Type B pancreatic cell (in vitro differentiated cells): ENCODE measurements around the gene ZSWIM9. TPM values are rescaled to one million over a fixed set of nuclear protein-coding genes. Genes with fewer than 3 reads are reported as not detected.
A peak's percentile ranks its signal among the peaks of the same experiment; 100 is the strongest.

Experiments used
- DNase-seq: peaks from one replicate; pipeline ENCODE4 v3.0.0; 2021; ENCODE audit warnings: mixed read lengths; ENCODE audit not compliant: unreplicated experiment; ENCODE audit errors: extremely low spot score
- H3K27ac Mint-ChIP-seq: 2 replicates; pipeline ENCODE4 v1.8.0; 2021; ENCODE audit warnings: mild to moderate bottlenecking, mixed read lengths
- H3K27me3 Mint-ChIP-seq: 2 replicates; pipeline ENCODE4 v1.8.0; 2021; ENCODE audit warnings: mixed read lengths
- H3K36me3 Mint-ChIP-seq: 2 replicates; pipeline ENCODE4 v1.8.0; 2021; ENCODE audit warnings: mixed read lengths
- H3K4me1 Mint-ChIP-seq: one replicate; pipeline ENCODE4 v1.8.0; 2021; ENCODE audit warnings: mixed read lengths; ENCODE audit not compliant: unreplicated experiment
- H3K4me3 Mint-ChIP-seq: 2 replicates; pipeline ENCODE4 v1.8.0; 2021; ENCODE audit warnings: mild to moderate bottlenecking, mixed read lengths
- H3K9me3 Mint-ChIP-seq: 2 replicates; pipeline ENCODE4 v1.8.0; 2021; ENCODE audit warnings: mixed read lengths
- long read RNA-seq: library from polyadenylated mRNA; unstranded; transcript quantifications from one replicate; pipeline ENCODE4 v2.0.0, GENCODE V29; 2020
- total RNA-seq: library from RNA; stranded (reverse); gene quantifications from 2 replicates; pipeline ENCODE4 v1.2.1, GENCODE V29; 2021; ENCODE audit warnings: low replicate concordance
- TF ChIP-seq, protein P1 (sequence below): fragments of 200-600 bp; sonication (generic); conservative IDR thresholded peaks from 2 replicates; pipeline ENCODE4 v1.5.0; 2021; ENCODE audit warnings: antibody characterized with exemption, mild to moderate bottlenecking

The ZSWIM9 gene
- total RNA-seq: 6.7 and 10.7 TPM in 2 replicates
- long read RNA-seq, partial matches to known transcripts: 0 of 1 reads
- long read RNA-seq, other reads (novel, unspliced or antisense): 1 of 1 reads

DNA sequence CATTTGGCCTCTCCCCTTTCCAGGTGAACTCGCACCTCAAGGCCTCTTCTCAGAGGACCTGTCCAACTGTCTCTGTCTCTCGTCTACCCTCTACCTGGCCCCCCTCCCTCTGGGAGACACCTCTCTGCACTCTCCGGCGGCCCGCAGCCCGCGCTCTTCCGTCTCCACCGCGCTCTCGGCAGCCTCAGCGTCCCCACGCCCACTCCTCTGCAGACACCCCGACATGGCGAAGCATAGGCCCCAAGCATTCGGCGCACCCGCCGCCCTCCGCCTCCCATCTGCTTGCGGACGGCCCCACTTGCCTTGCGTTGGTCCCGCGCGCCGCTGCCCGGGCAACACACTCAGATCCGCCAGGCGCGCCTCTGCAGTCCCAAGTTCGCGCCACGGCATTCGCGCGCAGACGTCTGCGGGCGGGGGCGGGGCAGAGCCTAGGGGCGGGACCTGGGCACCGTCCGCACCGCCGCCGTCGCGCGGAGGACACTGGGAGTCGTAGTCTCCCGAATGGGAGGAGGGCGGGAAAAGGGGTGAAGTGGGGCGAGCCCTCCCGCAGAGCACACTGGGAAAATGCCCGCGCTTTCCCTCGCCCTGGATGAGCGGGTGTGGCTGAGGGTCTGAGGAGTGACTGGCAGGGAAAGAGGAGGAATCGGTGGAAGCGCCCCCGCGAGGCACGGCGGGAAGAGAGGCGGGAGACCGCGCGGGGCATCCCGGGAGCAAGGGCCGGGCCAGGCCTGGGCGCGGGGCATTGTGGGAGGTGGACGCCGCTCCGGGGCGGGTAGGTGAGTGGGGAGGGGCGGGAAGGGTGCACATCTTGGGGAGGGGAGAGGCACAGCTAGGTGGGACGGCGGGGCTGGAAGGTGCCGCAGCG is at the start of gene ZSWIM9, which contains the start of gene LIG1:
Gene ZSWIM9 (plus strand): TSS at position 742 of the 865 bp plus-strand sequence. CDS start 1,123 bp downstream, outside the sequence.
Gene LIG1 (minus strand): TSS at position 406 of the 865 bp plus-strand sequence. CDS start 4,778 bp downstream, outside the sequence.
- Mint-ChIP-seq H3K9me3 (no peaks in the 10 kb centered on the region), H3K27me3 (no peaks in the 10 kb centered on the region), H3K36me3 (peaks cover 12% of the 10 kb centered on the region), H3K4me1 (peaks cover 15% of the 10 kb centered on the region), H3K4me3 (peak within 1 kb of the TSS; percentile 99), H3K27ac (peak within 1 kb of the TSS; percentile 96)
- DNase-seq: peak; percentile 95
- TF ChIP-seq, protein P1, sequence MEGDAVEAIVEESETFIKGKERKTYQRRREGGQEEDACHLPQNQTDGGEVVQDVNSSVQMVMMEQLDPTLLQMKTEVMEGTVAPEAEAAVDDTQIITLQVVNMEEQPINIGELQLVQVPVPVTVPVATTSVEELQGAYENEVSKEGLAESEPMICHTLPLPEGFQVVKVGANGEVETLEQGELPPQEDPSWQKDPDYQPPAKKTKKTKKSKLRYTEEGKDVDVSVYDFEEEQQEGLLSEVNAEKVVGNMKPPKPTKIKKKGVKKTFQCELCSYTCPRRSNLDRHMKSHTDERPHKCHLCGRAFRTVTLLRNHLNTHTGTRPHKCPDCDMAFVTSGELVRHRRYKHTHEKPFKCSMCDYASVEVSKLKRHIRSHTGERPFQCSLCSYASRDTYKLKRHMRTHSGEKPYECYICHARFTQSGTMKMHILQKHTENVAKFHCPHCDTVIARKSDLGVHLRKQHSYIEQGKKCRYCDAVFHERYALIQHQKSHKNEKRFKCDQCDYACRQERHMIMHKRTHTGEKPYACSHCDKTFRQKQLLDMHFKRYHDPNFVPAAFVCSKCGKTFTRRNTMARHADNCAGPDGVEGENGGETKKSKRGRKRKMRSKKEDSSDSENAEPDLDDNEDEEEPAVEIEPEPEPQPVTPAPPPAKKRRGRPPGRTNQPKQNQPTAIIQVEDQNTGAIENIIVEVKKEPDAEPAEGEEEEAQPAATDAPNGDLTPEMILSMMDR: no peak

DNA sequence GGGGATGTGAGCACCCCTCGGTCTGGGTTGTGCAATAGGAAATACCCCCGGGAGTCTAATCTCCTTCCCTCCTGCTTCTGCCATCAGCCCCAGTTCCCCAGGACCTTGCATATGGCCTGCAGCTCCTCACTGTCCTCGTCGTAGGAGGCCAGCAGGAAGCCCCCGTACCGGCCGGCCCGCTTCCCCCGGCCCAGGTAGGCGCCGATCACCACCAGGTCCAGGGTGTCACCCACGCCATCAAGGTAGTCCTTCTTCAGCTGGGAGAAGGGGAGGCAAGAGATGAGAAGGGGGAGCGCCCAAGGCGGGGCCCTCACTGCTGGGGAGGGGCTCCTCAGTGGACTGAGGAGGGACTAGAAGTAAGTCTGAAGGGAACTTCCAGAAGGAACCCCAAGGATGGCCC is 49.4 kb upstream of the ZSWIM9 start:
- TF ChIP-seq, protein P1: no peak
- peaks cover 30% of the 10 kb centered on the region for H3K36me3 Mint-ChIP-seq
- H3K27ac Mint-ChIP-seq: no peak overlapping the region
- H3K4me1 Mint-ChIP-seq: peaks cover 12% of the 10 kb centered on the region
- no peak for DNase-seq
- H3K4me3 Mint-ChIP-seq: no peak overlapping the region
- H3K9me3 Mint-ChIP-seq: no peaks in the 10 kb centered on the region
- H3K27me3 Mint-ChIP-seq: no peaks in the 10 kb centered on the region

DNA sequence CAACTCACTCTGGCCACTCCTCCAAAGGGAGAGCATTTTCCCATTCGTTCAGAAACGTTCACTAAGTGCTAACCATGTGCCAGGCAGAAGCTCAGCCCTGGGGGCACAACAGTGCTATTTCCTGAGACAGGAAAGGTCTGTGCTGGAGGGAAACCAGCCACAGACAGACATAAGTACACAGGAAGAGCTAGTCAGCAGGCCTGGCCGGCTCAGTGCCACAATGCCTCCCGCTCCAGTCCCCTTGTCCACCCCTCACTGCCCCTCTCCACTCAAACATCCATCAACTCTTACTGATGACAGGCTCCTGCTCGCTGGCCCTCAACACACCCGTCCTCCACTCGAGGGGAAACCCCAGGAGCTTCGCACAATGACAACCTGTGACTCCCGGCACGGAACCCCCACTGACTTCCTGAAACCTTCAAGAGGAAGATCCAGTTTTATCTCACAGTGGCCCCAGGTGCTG is 48.5 kb upstream of the ZSWIM9 start:
- TF ChIP-seq, protein P1: no peak
- DNase-seq: no peak
- Mint-ChIP-seq H3K27ac (no peak overlapping the region), H3K27me3 (no peaks in the 10 kb centered on the region), H3K4me1 (peaks cover 12% of the 10 kb centered on the region), H3K36me3 (peaks cover 33% of the 10 kb centered on the region), H3K4me3 (no peak overlapping the region), H3K9me3 (no peaks in the 10 kb centered on the region)

DNA sequence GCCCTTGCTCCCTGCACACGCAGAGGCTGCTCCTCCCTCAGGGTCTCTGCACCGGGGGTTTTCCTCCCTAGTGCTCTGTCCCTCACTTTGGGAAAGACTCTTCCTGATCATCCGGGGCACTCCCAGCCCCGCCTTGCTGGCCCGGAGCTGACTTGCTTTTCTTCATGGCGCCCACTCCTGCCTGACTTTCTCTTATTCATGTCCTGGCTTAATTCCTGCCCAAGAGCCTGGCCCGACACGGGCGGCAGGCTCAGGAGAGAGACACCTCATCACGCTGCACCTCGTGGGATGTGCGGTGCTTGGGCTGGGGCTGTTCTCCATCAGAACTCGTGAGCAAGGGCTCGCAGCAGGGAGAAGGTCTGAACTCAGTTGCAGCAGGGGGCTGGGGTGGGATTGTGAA is 48.1 kb upstream of the ZSWIM9 start:
- Mint-ChIP-seq H3K27me3 (no peaks in the 10 kb centered on the region), H3K36me3 (peaks cover 37% of the 10 kb centered on the region), H3K4me1 (peaks cover 12% of the 10 kb centered on the region), H3K4me3 (no peak overlapping the region), H3K9me3 (no peaks in the 10 kb centered on the region), H3K27ac (no peak overlapping the region)
- TF ChIP-seq, protein P1: no peak
- DNase-seq: no peak

DNA sequence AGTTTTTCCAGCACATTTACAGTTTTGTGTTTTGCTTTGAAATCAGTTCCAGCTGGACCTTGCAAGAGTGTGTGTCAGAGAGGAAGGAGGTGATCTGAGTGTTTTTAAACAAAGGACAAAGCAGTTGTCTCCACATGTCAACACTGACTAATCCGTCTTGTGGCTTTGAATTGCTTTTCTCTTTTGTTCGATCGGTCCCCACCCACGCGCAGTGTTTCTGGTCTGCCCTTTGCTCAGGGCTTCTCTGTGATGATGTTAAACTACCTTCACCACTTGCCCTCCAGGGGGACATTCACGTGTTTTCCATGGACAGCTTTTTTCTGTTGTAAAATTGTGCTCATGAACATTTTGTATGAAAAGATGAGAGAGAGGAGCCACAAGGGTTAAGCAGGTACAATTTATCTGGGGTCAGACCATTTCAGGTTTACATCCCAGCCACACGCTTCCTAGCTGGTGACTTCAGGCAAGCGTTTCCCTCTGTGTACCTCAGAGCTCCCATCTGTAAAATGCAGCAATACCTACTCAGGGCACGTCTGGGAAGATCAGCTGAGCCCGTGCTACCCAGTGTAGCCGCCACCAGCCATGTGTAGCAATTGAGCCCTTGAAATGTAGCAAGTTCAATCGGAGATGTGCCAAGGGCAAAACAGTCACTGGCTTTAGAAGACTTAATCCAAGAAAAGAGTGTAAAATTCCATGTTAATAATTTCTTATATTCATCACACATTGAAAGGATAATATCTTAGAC is 46.4 kb upstream of the ZSWIM9 start:
- TF ChIP-seq, protein P1: peak; percentile 69
- no peak overlapping the region for H3K4me3 Mint-ChIP-seq
- no peak for DNase-seq
- peaks cover 41% of the 10 kb centered on the region for H3K36me3 Mint-ChIP-seq
- peaks cover 12% of the 10 kb centered on the region for H3K4me1 Mint-ChIP-seq
- H3K9me3 Mint-ChIP-seq: no peaks in the 10 kb centered on the region
- H3K27ac Mint-ChIP-seq: peak overlapping the region; percentile 52
- H3K27me3 Mint-ChIP-seq: no peaks in the 10 kb centered on the region
